ENCODE data around the gene EBLN1.

EBLN1 gene

GRCh38 chr10:22185586-22185985, 32.2 kb downstream of the EBLN1 start:
- no peaks in the 10 kb centered on the region for H3K4me1 ChIP-seq (ENCODE audit: low read length)
- no peak overlapping the region for H2AFZ ChIP-seq (ENCODE audit: low read length)
- no peak for DNase-seq
- no peaks in the 10 kb centered on the region for H3K79me2 ChIP-seq (ENCODE audit: low read length)
- no peak overlapping the region for H3K4me3 ChIP-seq (ENCODE audit: low read length)
- H3K27ac ChIP-seq (ENCODE audit: low read length): no peak overlapping the region
- H3F3A ChIP-seq (ENCODE audit: insufficient read depth, low read length): no peaks in the 10 kb centered on the region
- H3K36me3 ChIP-seq (replicated peaks; ENCODE audit: insufficient read depth, low read length): no peaks in the 10 kb centered on the region
- H4K20me1 ChIP-seq (ENCODE audit: insufficient read depth, low read length): no peaks in the 10 kb centered on the region
- H3K27me3 ChIP-seq (replicated peaks; ENCODE audit: insufficient read depth, low read length): no peaks in the 10 kb centered on the region
- TF ChIP-seq, protein P1, sequence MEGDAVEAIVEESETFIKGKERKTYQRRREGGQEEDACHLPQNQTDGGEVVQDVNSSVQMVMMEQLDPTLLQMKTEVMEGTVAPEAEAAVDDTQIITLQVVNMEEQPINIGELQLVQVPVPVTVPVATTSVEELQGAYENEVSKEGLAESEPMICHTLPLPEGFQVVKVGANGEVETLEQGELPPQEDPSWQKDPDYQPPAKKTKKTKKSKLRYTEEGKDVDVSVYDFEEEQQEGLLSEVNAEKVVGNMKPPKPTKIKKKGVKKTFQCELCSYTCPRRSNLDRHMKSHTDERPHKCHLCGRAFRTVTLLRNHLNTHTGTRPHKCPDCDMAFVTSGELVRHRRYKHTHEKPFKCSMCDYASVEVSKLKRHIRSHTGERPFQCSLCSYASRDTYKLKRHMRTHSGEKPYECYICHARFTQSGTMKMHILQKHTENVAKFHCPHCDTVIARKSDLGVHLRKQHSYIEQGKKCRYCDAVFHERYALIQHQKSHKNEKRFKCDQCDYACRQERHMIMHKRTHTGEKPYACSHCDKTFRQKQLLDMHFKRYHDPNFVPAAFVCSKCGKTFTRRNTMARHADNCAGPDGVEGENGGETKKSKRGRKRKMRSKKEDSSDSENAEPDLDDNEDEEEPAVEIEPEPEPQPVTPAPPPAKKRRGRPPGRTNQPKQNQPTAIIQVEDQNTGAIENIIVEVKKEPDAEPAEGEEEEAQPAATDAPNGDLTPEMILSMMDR (IDR thresholded peaks at IDR 0.05; ENCODE audit: low read length): no peak
- no peak for TF ChIP-seq EZH2phosphoT487 (IDR thresholded peaks at IDR 0.05; ENCODE audit: low read length)
- no peak for TF ChIP-seq EZH2 (optimal IDR thresholded peaks at IDR 0.05; ENCODE audit: low read depth, low read length)
- no peaks in the 10 kb centered on the region for H3K9me2 ChIP-seq (replicated peaks; ENCODE audit: insufficient read depth, low read length)
- no peak overlapping the region for H3K4me2 ChIP-seq (ENCODE audit: low read depth, low read length)
- no peaks in the 10 kb centered on the region for H3K9me3 ChIP-seq (replicated peaks; ENCODE audit: insufficient read depth, low read length)
- H3K9ac ChIP-seq (ENCODE audit: low read length): no peak overlapping the region

- no peaks in the 10 kb centered on the region for H3K4me1 ChIP-seq (ENCODE audit: low read length)
- H3K27me3 ChIP-seq (replicated peaks; ENCODE audit: insufficient read depth, low read length): no peaks in the 10 kb centered on the region
- no peaks in the 10 kb centered on the region for H3F3A ChIP-seq (ENCODE audit: insufficient read depth, low read length)
- TF ChIP-seq EZH2 (optimal IDR thresholded peaks at IDR 0.05; ENCODE audit: low read depth, low read length): no peak
- no peak for TF ChIP-seq EZH2phosphoT487 (IDR thresholded peaks at IDR 0.05; ENCODE audit: low read length)
- TF ChIP-seq, protein P1 (IDR thresholded peaks at IDR 0.05; ENCODE audit: low read length): no peak
- H3K4me2 ChIP-seq (ENCODE audit: low read depth, low read length): no peak overlapping the region
- H2AFZ ChIP-seq (ENCODE audit: low read length): no peak overlapping the region
- H4K20me1 ChIP-seq (ENCODE audit: insufficient read depth, low read length): no peaks in the 10 kb centered on the region
- H3K27ac ChIP-seq (ENCODE audit: low read length): no peak overlapping the region
- no peaks in the 10 kb centered on the region for H3K9me2 ChIP-seq (replicated peaks; ENCODE audit: insufficient read depth, low read length)
- H3K9me3 ChIP-seq (replicated peaks; ENCODE audit: insufficient read depth, low read length): no peaks in the 10 kb centered on the region
- H3K36me3 ChIP-seq (replicated peaks; ENCODE audit: insufficient read depth, low read length): no peaks in the 10 kb centered on the region
- no peak overlapping the region for H3K9ac ChIP-seq (ENCODE audit: low read length)
- H3K4me3 ChIP-seq (ENCODE audit: low read length): no peak overlapping the region
- DNase-seq: no peak
- no peaks in the 10 kb centered on the region for H3K79me2 ChIP-seq (ENCODE audit: low read length)
Observed at GRCh38 chr10:22183771-22184461, 33.9 kb downstream of the EBLN1 start.

DNA sequence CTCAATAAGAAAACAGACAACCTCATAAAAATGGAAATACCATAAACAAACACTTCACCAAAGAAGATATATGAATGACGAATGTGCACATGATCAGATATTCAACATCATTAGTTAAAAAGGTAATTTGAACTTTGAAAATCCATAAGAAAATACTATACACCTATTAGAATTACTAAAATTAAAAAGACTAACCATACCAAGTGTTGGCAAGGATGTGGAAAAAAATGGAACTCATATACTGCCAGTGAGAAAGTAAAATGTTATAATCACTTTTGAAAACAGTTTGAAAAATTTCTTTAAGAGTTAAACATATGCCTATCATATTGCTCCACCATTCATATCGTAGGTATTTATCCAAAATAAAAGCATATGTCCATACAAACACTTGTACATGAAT, 37.1 kb downstream of the EBLN1 start:
- Histone ChIP-seq H3K79me2 (ENCODE audit: low read length) (no peaks in the 10 kb centered on the region), H3K9me2 (replicated peaks; ENCODE audit: insufficient read depth, low read length) (no peaks in the 10 kb centered on the region), H4K20me1 (ENCODE audit: insufficient read depth, low read length) (no peaks in the 10 kb centered on the region), H3K27ac (ENCODE audit: low read length) (no peak overlapping the region), H3F3A (ENCODE audit: insufficient read depth, low read length) (no peaks in the 10 kb centered on the region), H3K4me2 (ENCODE audit: low read depth, low read length) (no peak overlapping the region), H3K9ac (ENCODE audit: low read length) (no peak overlapping the region), H3K4me1 (ENCODE audit: low read length) (no peaks in the 10 kb centered on the region), H2AFZ (ENCODE audit: low read length) (no peak overlapping the region), H3K36me3 (replicated peaks; ENCODE audit: insufficient read depth, low read length) (no peaks in the 10 kb centered on the region), H3K9me3 (replicated peaks; ENCODE audit: insufficient read depth, low read length) (no peaks in the 10 kb centered on the region), H3K27me3 (replicated peaks; ENCODE audit: insufficient read depth, low read length) (no peaks in the 10 kb centered on the region), H3K4me3 (ENCODE audit: low read length) (no peak overlapping the region)
- TF ChIP-seq EZH2 (optimal IDR thresholded peaks at IDR 0.05; ENCODE audit: low read depth, low read length) (no peak), EZH2phosphoT487 (IDR thresholded peaks at IDR 0.05; ENCODE audit: low read length) (no peak)
- TF ChIP-seq, protein P1 (IDR thresholded peaks at IDR 0.05; ENCODE audit: low read length): no peak
- DNase-seq: no peak
